NT2/D1 (cell line): ENCODE data around the gene CAMTA1.

Experiments
- DNase-seq: peaks from one replicate; pipeline ENCODE4 v3.0.0-alpha.2; 2011; ENCODE audit warnings: low read depth, low spot score
- H3K27me3 ChIP-seq: 2 replicates; pipeline ENCODE4 v1.6.0; 2011; ENCODE audit warnings: mild to moderate bottlenecking; ENCODE audit not compliant: insufficient read length, insufficient read depth
- H3K36me3 ChIP-seq: 2 replicates; pipeline ENCODE4 v1.6.1; 2011; ENCODE audit warnings: mild to moderate bottlenecking, low read length, mixed read lengths; ENCODE audit not compliant: insufficient read depth, insufficient read length
- H3K4me1 ChIP-seq: 2 replicates; pipeline ENCODE4 v1.5.1; 2011; ENCODE audit not compliant: insufficient read depth, insufficient read length
- H3K4me3 ChIP-seq: 2 replicates; pipeline ENCODE4 v1.5.1; 2011; ENCODE audit warnings: low read depth; ENCODE audit not compliant: insufficient read length
- H3K9ac ChIP-seq: 2 replicates; pipeline ENCODE4 v1.6.0; 2011; ENCODE audit warnings: low read depth; ENCODE audit not compliant: insufficient read length
- H3K9me3 ChIP-seq: 2 replicates; pipeline ENCODE4 v1.5.1; 2011; ENCODE audit warnings: mild to moderate bottlenecking, low read length; ENCODE audit not compliant: insufficient read depth
- SUZ12 ChIP-seq: IDR thresholded peaks from 2 replicates; pipeline ENCODE4 v1.6.1; 2011; ENCODE audit not compliant: insufficient read length, insufficient read depth; ENCODE audit errors: extremely low read depth
- YY1 ChIP-seq: IDR thresholded peaks from 2 replicates; pipeline ENCODE4 v1.6.1; 2011; ENCODE audit not compliant: insufficient read length, insufficient read depth
- ZNF274 ChIP-seq: IDR thresholded peaks from 2 replicates; pipeline ENCODE4 v1.6.1; 2011; ENCODE audit warnings: mild to moderate bottlenecking, low read depth, low read length

CAMTA1 gene

GRCh38 chr1:7738044-7738443, 952.8 kb downstream of the CAMTA1 start:
- DNase-seq: no peak

GRCh38 chr1:7743346-7743745, 958.1 kb downstream of the CAMTA1 start:
- H3K27me3 ChIP-seq: no peaks in the 10 kb centered on the region
- H3K9me3 ChIP-seq: peaks cover 17% of the 10 kb centered on the region; the same call in 1 of the 2 replicates
- H3K4me3 ChIP-seq: no peak overlapping the region
- H3K36me3 ChIP-seq: peaks cover 37% of the 10 kb centered on the region
- no peak overlapping the region for H3K9ac ChIP-seq
- no peak for TF ChIP-seq SUZ12
- H3K4me1 ChIP-seq: no peaks in the 10 kb centered on the region
- DNase-seq: no peak

More at GRCh38 chr1:7738044-7738443, 952.8 kb downstream of the CAMTA1 start:
- TF ChIP-seq ZNF274 (no peak), SUZ12 (no peak), YY1 (no peak)
- Histone ChIP-seq H3K27me3 (no peaks in the 10 kb centered on the region), H3K9ac (no peak overlapping the region), H3K36me3 (peaks cover 42% of the 10 kb centered on the region), H3K4me1 (no peaks in the 10 kb centered on the region), H3K9me3 (peaks cover 17% of the 10 kb centered on the region; the same call in 1 of the 2 replicates), H3K4me3 (no peak overlapping the region)

GRCh38 chr1:7744882-7745281, 959.6 kb downstream of the CAMTA1 start:
- TF ChIP-seq YY1 (no peak), SUZ12 (no peak), ZNF274 (no peak)
- H3K4me3 ChIP-seq: no peak overlapping the region
- no peak for DNase-seq
- peaks cover 4% of the 10 kb centered on the region; the same call in 1 of the 2 replicates for H3K9me3 ChIP-seq
- no peaks in the 10 kb centered on the region for H3K4me1 ChIP-seq
- H3K27me3 ChIP-seq: no peaks in the 10 kb centered on the region
- H3K36me3 ChIP-seq: peaks cover 29% of the 10 kb centered on the region
- no peak overlapping the region for H3K9ac ChIP-seq

GRCh38 chr1:7745783-7746182, 960.5 kb downstream of the CAMTA1 start:
- Histone ChIP-seq H3K4me3 (no peak overlapping the region), H3K36me3 (peaks cover 28% of the 10 kb centered on the region), H3K4me1 (no peaks in the 10 kb centered on the region), H3K9ac (no peak overlapping the region), H3K9me3 (no peaks in the 10 kb centered on the region), H3K27me3 (no peaks in the 10 kb centered on the region)
- TF ChIP-seq SUZ12 (no peak), YY1 (no peak), ZNF274 (no peak)
- no peak for DNase-seq

- TF ChIP-seq YY1 (no peak), SUZ12 (no peak), ZNF274 (no peak)
- no peak for DNase-seq
- Histone ChIP-seq H3K9ac (no peak overlapping the region), H3K4me1 (no peaks in the 10 kb centered on the region), H3K36me3 (peaks cover 28% of the 10 kb centered on the region), H3K9me3 (no peaks in the 10 kb centered on the region), H3K4me3 (no peak overlapping the region), H3K27me3 (no peaks in the 10 kb centered on the region)
Measured at GRCh38 chr1:7747605-7748004, 962.4 kb downstream of the CAMTA1 start.

- Histone ChIP-seq H3K4me3 (no peak overlapping the region), H3K27me3 (no peaks in the 10 kb centered on the region), H3K9ac (no peak overlapping the region), H3K36me3 (peaks cover 28% of the 10 kb centered on the region), H3K4me1 (no peaks in the 10 kb centered on the region), H3K9me3 (no peaks in the 10 kb centered on the region)
- TF ChIP-seq SUZ12: no peak
- no peak for TF ChIP-seq YY1
- TF ChIP-seq ZNF274: no peak
- no peak for DNase-seq
Measured at GRCh38 chr1:7749126-7749525, 963.9 kb downstream of the CAMTA1 start.

GRCh38 chr1:7751174-7751573, 965.9 kb downstream of the CAMTA1 start:
- no peak for TF ChIP-seq SUZ12
- no peak for TF ChIP-seq YY1
- no peak for TF ChIP-seq ZNF274
- no peak overlapping the region for H3K4me3 ChIP-seq
- no peaks in the 10 kb centered on the region for H3K27me3 ChIP-seq
- DNase-seq: no peak
- peaks cover 19% of the 10 kb centered on the region for H3K36me3 ChIP-seq
- H3K4me1 ChIP-seq: no peaks in the 10 kb centered on the region
- H3K9me3 ChIP-seq: no peaks in the 10 kb centered on the region
- H3K9ac ChIP-seq: no peak overlapping the region
